ENCODE results near the gene SGSM2. TPM values are rescaled to one million over a fixed set of nuclear protein-coding genes. Genes with fewer than 3 reads are reported as not detected.

Gene SGSM2
- total and polyA plus RNA-seq, 2 of the 13 experiments (the other 11 are each of a cell fraction or from before 2014, with no cell fraction given): 30.4 to 51.3 TPM

GRCh38 chr17:2399572-2400473 lies 62.5 kb downstream of the SGSM2 start (continued):
- no peak; the same call in 1 of the 2 replicates for TF ChIP-seq HBP1 (CRISPR knock-in tag; IDR thresholded peaks at IDR 0.05; ENCODE audit: low read depth)
- no peak for TF ChIP-seq NAIF1 (CRISPR knock-in tag; IDR thresholded peaks at IDR 0.05; ENCODE audit: borderline replicate concordance)
- no peak for TF ChIP-seq FOXO1 (CRISPR knock-in tag; IDR thresholded peaks at IDR 0.05)
- TF ChIP-seq ZFP36L1 (CRISPR knock-in tag; IDR thresholded peaks at IDR 0.05): peak; percentile 77; the same call in 1 of the 2 replicates
- TF ChIP-seq PAXIP1 (CRISPR knock-in tag; conservative IDR thresholded peaks at IDR 0.05): peak; percentile 54
- no peak for TF ChIP-seq TP53 (CRISPR knock-in tag; conservative IDR thresholded peaks at IDR 0.05)
- TF ChIP-seq CBX1 (IDR thresholded peaks at IDR 0.05; ENCODE audit: low read depth): no peak
- peak; percentile 30 for TF ChIP-seq ESRRA (CRISPR knock-in tag; IDR thresholded peaks at IDR 0.05; ENCODE audit: low read depth)
- TF ChIP-seq MTA1 (CRISPR knock-in tag; IDR thresholded peaks at IDR 0.05; ENCODE audit: borderline replicate concordance): 0 out of 2 replicates have a peak, but pooled peaks have one; percentile 48
- TF ChIP-seq ZIK1 (CRISPR knock-in tag; IDR thresholded peaks at IDR 0.05; ENCODE audit: borderline replicate concordance, low read depth): no peak
- TF ChIP-seq AKAP8 (CRISPR knock-in tag; IDR thresholded peaks at IDR 0.05): peak; percentile 75; the same call in 1 of the 2 replicates
- TF ChIP-seq ONECUT2 (CRISPR knock-in tag; IDR thresholded peaks at IDR 0.05): no peak
- TF ChIP-seq ASH2L (IDR thresholded peaks at IDR 0.05; ENCODE audit: insufficient read length, low read depth, low read length): no peak
- TF ChIP-seq, protein P1, sequence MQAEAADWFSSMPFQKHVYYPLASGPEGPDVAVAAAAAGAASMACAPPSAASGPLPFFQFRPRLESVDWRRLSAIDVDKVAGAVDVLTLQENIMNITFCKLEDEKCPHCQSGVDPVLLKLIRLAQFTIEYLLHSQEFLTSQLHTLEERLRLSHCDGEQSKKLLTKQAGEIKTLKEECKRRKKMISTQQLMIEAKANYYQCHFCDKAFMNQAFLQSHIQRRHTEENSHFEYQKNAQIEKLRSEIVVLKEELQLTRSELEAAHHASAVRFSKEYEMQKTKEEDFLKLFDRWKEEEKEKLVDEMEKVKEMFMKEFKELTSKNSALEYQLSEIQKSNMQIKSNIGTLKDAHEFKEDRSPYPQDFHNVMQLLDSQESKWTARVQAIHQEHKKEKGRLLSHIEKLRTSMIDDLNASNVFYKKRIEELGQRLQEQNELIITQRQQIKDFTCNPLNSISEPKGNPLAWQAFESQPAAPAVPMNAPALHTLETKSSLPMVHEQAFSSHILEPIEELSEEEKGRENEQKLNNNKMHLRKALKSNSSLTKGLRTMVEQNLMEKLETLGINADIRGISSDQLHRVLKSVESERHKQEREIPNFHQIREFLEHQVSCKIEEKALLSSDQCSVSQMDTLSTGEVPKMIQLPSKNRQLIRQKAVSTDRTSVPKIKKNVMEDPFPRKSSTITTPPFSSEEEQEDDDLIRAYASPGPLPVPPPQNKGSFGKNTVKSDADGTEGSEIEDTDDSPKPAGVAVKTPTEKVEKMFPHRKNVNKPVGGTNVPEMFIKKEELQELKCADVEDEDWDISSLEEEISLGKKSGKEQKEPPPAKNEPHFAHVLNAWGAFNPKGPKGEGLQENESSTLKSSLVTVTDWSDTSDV (CRISPR knock-in tag; IDR thresholded peaks at IDR 0.05): no peak
- peak; percentile 81 for TF ChIP-seq RBFOX2 (IDR thresholded peaks at IDR 0.05; ENCODE audit: low read depth, low read length)
- TF ChIP-seq ZNF44 (CRISPR knock-in tag; IDR thresholded peaks at IDR 0.05): no peak
- TF ChIP-seq MATR3 (CRISPR knock-in tag; IDR thresholded peaks at IDR 0.05): no peak
- TF ChIP-seq, protein P2, sequence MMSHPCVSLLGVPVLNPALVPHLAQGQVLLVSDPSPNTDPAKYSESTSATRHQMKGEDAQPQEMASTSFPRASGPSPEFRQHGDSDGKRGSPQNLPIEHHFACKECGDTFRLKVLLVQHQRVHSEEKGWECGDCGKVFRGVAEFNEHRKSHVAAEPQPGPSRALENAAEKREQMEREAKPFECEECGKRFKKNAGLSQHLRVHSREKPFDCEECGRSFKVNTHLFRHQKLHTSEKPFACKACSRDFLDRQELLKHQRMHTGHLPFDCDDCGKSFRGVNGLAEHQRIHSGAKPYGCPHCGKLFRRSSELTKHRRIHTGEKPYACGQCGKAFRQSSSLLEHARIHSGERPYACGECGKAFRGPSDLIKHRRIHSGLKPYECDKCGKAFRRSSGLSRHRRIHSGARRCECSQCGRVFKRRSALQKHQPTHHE (CRISPR knock-in tag; IDR thresholded peaks at IDR 0.05; ENCODE audit: borderline replicate concordance): peak; percentile 91; the same call in 1 of the 2 replicates
- no peak for TF ChIP-seq KDM1A (CRISPR knock-in tag; IDR thresholded peaks at IDR 0.05)
- no peak for TF ChIP-seq RBM22 (optimal IDR thresholded peaks at IDR 0.05; ENCODE audit: low read length)
- TF ChIP-seq HMG20A (CRISPR knock-in tag; IDR thresholded peaks at IDR 0.05; ENCODE audit: borderline replicate concordance): no peak

All from HepG2 (cell line).